Measurements from ENCODE around the gene FTO. TPM values are rescaled to one million over a fixed set of nuclear protein-coding genes. Genes with fewer than 3 reads are reported as not detected.

FTO gene
- total and polyA plus RNA-seq, 2 experiments from 2014 or later: 46.8 to 77.7 TPM

- H2AFZ ChIP-seq: no peak overlapping the region
- H3K4me2 ChIP-seq: no peak overlapping the region
- H3K27ac ChIP-seq: no peak overlapping the region
- H4K20me1 ChIP-seq (ENCODE audit: insufficient read depth, poor library complexity, severe bottlenecking): no peaks in the 10 kb centered on the region
- H3K79me2 ChIP-seq: no peaks in the 10 kb centered on the region
- H3K9me3 ChIP-seq (ENCODE audit: low read depth): no peaks in the 10 kb centered on the region
- 77% methylated on average over 9 of the region's 9 CpGs for WGBS (ENCODE audit: low lambda C conversion rate, missing lambda C conversion rate)
- no peaks in the 10 kb centered on the region for H3K9me2 ChIP-seq (replicated peaks; ENCODE audit: insufficient read depth)
- no peaks in the 10 kb centered on the region for H3K27me3 ChIP-seq
- no peaks in the 10 kb centered on the region for H3K36me3 ChIP-seq (replicated peaks; ENCODE audit: insufficient read depth, low read depth)
- no peak for DNase-seq (ENCODE audit: low spot score)
- no peak overlapping the region for H3K4me3 ChIP-seq
- TF ChIP-seq CTCF (IDR thresholded peaks at IDR 0.05; ENCODE audit: poor library complexity) (no peak), EZH2phosphoT487 (IDR thresholded peaks at IDR 0.05; ENCODE audit: low read depth, severe bottlenecking, unreplicated experiment) (no peak), EZH2 (IDR thresholded peaks at IDR 0.05; ENCODE audit: borderline replicate concordance) (no peak)
- H3K4me1 ChIP-seq (ENCODE audit: insufficient read depth): no peaks in the 10 kb centered on the region
These were observed 373.3 kb downstream of the FTO start for GRCh38 chr16:54077050-54077821.

- 63% methylated on average over 7 of the region's 7 CpGs for WGBS (ENCODE audit: low lambda C conversion rate, missing lambda C conversion rate)
- H3K36me3 ChIP-seq (replicated peaks; ENCODE audit: insufficient read depth, low read depth): no peaks in the 10 kb centered on the region
- H3K9me3 ChIP-seq (ENCODE audit: low read depth): no peaks in the 10 kb centered on the region
- H3K4me3 ChIP-seq: no peak overlapping the region
- H3K4me2 ChIP-seq: no peak overlapping the region
- TF ChIP-seq CTCF (IDR thresholded peaks at IDR 0.05; ENCODE audit: poor library complexity) (no peak), EZH2 (IDR thresholded peaks at IDR 0.05; ENCODE audit: borderline replicate concordance) (no peak), EZH2phosphoT487 (IDR thresholded peaks at IDR 0.05; ENCODE audit: low read depth, severe bottlenecking, unreplicated experiment) (no peak)
- H3K79me2 ChIP-seq: no peaks in the 10 kb centered on the region
- H3K9me2 ChIP-seq (replicated peaks; ENCODE audit: insufficient read depth): no peaks in the 10 kb centered on the region
- H3K27me3 ChIP-seq: no peaks in the 10 kb centered on the region
- DNase-seq (ENCODE audit: low spot score): peak; percentile 28
- H4K20me1 ChIP-seq (ENCODE audit: insufficient read depth, poor library complexity, severe bottlenecking): no peaks in the 10 kb centered on the region
- no peaks in the 10 kb centered on the region for H3K4me1 ChIP-seq (ENCODE audit: insufficient read depth)
- peak overlapping the region; percentile 69 for H3K27ac ChIP-seq
- no peak overlapping the region for H2AFZ ChIP-seq
These were observed 376.6 kb downstream of the FTO start for GRCh38 chr16:54080524-54081008.

GRCh38 chr16:54086791-54087190, 382.8 kb downstream of the FTO start:
- Histone ChIP-seq H3K9me2 (replicated peaks; ENCODE audit: insufficient read depth) (no peaks in the 10 kb centered on the region), H4K20me1 (ENCODE audit: insufficient read depth, poor library complexity, severe bottlenecking) (no peaks in the 10 kb centered on the region), H3K27ac (no peak overlapping the region), H3K36me3 (replicated peaks; ENCODE audit: insufficient read depth, low read depth) (no peaks in the 10 kb centered on the region), H3K27me3 (no peaks in the 10 kb centered on the region), H3K4me1 (ENCODE audit: insufficient read depth) (no peaks in the 10 kb centered on the region), H3K4me2 (no peak overlapping the region), H3K79me2 (no peaks in the 10 kb centered on the region), H3K9me3 (ENCODE audit: low read depth) (no peaks in the 10 kb centered on the region), H3K4me3 (no peak overlapping the region), H2AFZ (no peak overlapping the region)
- no peak for TF ChIP-seq EZH2phosphoT487 (IDR thresholded peaks at IDR 0.05; ENCODE audit: low read depth, severe bottlenecking, unreplicated experiment)
- no peak for TF ChIP-seq CTCF (IDR thresholded peaks at IDR 0.05; ENCODE audit: poor library complexity)
- TF ChIP-seq EZH2 (IDR thresholded peaks at IDR 0.05; ENCODE audit: borderline replicate concordance): no peak
- WGBS (ENCODE audit: low lambda C conversion rate, missing lambda C conversion rate): 85% methylated on average over 4 of the region's 4 CpGs
- no peak for DNase-seq (ENCODE audit: low spot score)

Data from hepatocyte (in vitro differentiated cells).